WTC11 (cell line): ENCODE data around the gene TMEM86B.

Experiments used
- CTCF ChIP-seq: fragments of 200-600 bp; IDR thresholded peaks from 2 replicates; pipeline ENCODE4 v1.8.0; 2022; ENCODE audit warnings: antibody characterized with exemption
- E2F1 ChIP-seq: sonication (generic); formaldehyde crosslinking; IDR thresholded peaks from 2 replicates; pipeline ENCODE4 v1.8.0; 2022; ENCODE audit warnings: mild to moderate bottlenecking, missing genetic modification reagents
- E2F5 ChIP-seq: sonication (generic); formaldehyde crosslinking; IDR thresholded peaks from 2 replicates; pipeline ENCODE4 v1.8.1; 2022; ENCODE audit warnings: mild to moderate bottlenecking, moderate library complexity, missing genetic modification reagents
- ELF4 ChIP-seq: sonication (generic); formaldehyde crosslinking; IDR thresholded peaks from 2 replicates; pipeline ENCODE4 v1.8.1; 2022; ENCODE audit warnings: low read depth, mild to moderate bottlenecking, moderate library complexity, missing genetic modification reagents
- ESRRA ChIP-seq: sonication (generic); formaldehyde crosslinking; IDR thresholded peaks from 2 replicates; pipeline ENCODE4 v1.8.1; 2022; ENCODE audit warnings: mild to moderate bottlenecking, missing genetic modification reagents, borderline replicate concordance
- FOXJ3 ChIP-seq: sonication (generic); formaldehyde crosslinking; IDR thresholded peaks from 2 replicates; pipeline ENCODE4 v1.9.0; 2021; ENCODE audit warnings: missing genetic modification reagents, mild to moderate bottlenecking, borderline replicate concordance
- HMGA2 ChIP-seq: fragments of 250-450 bp; sonication (Bioruptor Pico); IDR thresholded peaks from 2 replicates; pipeline ENCODE4 v1.4.0; 2021; ENCODE audit warnings: mild to moderate bottlenecking, moderate library complexity
- MAX ChIP-seq: sonication (generic); formaldehyde crosslinking; IDR thresholded peaks from 2 replicates; pipeline ENCODE4 v1.8.0; 2022; ENCODE audit warnings: mild to moderate bottlenecking, missing genetic modification reagents
- NFE2L1 ChIP-seq: sonication (generic); formaldehyde crosslinking; IDR thresholded peaks from 2 replicates; pipeline ENCODE4 v1.8.1; 2023; ENCODE audit warnings: missing genetic modification reagents
- TEAD1 ChIP-seq: sonication (generic); formaldehyde crosslinking; IDR thresholded peaks from 2 replicates; pipeline ENCODE4 v1.8.0; 2022; ENCODE audit warnings: mild to moderate bottlenecking, missing genetic modification reagents
- USF2 ChIP-seq: sonication (generic); formaldehyde crosslinking; IDR thresholded peaks from 2 replicates; pipeline ENCODE4 v1.8.1; 2023; ENCODE audit warnings: mild to moderate bottlenecking, missing genetic modification reagents, moderate library complexity
- ZBTB43 ChIP-seq: sonication (generic); formaldehyde crosslinking; IDR thresholded peaks from 2 replicates; pipeline ENCODE4 v1.8.1; 2023; ENCODE audit warnings: mild to moderate bottlenecking, missing genetic modification reagents
- ZNF512 ChIP-seq: sonication (generic); formaldehyde crosslinking; IDR thresholded peaks from 2 replicates; pipeline ENCODE4 v1.8.1; 2022; ENCODE audit warnings: missing genetic modification reagents, borderline replicate concordance

GRCh38 chr19:55227241-55228014, 1.1 kb downstream of the TMEM86B start:
- TF ChIP-seq FOXJ3 (CRISPR knock-in tag) (no peak), USF2 (CRISPR knock-in tag) (no peak), NFE2L1 (CRISPR knock-in tag) (no peak), ZNF512 (no peak), ESRRA (CRISPR knock-in tag) (no peak), TEAD1 (CRISPR knock-in tag) (no peak), MAX (CRISPR knock-in tag) (no peak), E2F5 (no peak), CTCF (no peak), E2F1 (CRISPR knock-in tag) (no peak), HMGA2 (CRISPR knock-in tag) (no peak), ELF4 (CRISPR knock-in tag) (no peak), ZBTB43 (CRISPR knock-in tag) (no peak)
